ENCODE results near the gene TPM2. TPM values are rescaled to one million over a fixed set of nuclear protein-coding genes. Genes with fewer than 3 reads are reported as not detected.
A peak's percentile ranks its signal among the peaks of the same experiment; 100 is the strongest.

Gene TPM2
- total RNA-seq, 1 donor from 2014 or later, result 460 TPM

DNA sequence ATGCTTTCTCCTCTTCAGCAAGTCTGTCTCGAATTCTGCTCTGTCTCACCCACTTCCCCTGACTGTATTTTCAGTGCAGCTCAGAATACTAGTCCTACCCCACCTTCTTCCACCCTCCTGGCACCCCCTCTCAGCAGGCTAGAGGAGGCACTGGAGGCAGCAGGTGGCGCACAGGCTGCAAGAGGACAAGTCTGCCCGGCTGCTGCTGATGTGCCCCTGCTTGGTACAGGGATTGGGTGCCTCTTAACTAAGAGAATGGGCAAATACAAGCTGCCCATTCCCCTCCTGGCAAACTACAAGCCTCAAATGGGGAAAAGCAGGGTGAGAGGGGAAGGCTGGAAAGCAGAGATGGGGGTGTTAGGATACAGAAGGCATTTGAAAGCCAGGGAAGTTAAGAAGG lies 37.2 kb upstream of the TPM2 start:
- H3K36me3 ChIP-seq, result peaks cover 3 to 40% of the 10 kb centered on the region in 2 donors
- H3K27me3 ChIP-seq, result no peaks in the 10 kb centered on the region
- TF ChIP-seq POLR2AphosphoS5 (IDR thresholded peaks at IDR 0.05; ENCODE audit: insufficient read depth in 1 of 2, low read depth in 1 of 2) (no peak), POLR2A (IDR thresholded peaks at IDR 0.05) (no peak)
- TF ChIP-seq, protein P1, sequence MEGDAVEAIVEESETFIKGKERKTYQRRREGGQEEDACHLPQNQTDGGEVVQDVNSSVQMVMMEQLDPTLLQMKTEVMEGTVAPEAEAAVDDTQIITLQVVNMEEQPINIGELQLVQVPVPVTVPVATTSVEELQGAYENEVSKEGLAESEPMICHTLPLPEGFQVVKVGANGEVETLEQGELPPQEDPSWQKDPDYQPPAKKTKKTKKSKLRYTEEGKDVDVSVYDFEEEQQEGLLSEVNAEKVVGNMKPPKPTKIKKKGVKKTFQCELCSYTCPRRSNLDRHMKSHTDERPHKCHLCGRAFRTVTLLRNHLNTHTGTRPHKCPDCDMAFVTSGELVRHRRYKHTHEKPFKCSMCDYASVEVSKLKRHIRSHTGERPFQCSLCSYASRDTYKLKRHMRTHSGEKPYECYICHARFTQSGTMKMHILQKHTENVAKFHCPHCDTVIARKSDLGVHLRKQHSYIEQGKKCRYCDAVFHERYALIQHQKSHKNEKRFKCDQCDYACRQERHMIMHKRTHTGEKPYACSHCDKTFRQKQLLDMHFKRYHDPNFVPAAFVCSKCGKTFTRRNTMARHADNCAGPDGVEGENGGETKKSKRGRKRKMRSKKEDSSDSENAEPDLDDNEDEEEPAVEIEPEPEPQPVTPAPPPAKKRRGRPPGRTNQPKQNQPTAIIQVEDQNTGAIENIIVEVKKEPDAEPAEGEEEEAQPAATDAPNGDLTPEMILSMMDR (IDR thresholded peaks at IDR 0.05), result no peak
- H3K9me3 ChIP-seq, result no peaks in the 10 kb centered on the region
- H3K4me1 ChIP-seq, result peaks cover 57% of the 10 kb centered on the region
- intact Hi-C loops (cut with DNase I), result loop anchor here (5.0 kb wide), 1 partner anchor 35 kb away; no protein-coding TSS in a partner anchor
- no peak for DNase-seq (ENCODE audit: extremely low spot score in 2 of 2)
- peak overlapping the region; percentile 84 to 92 for H3K4me3 ChIP-seq
- peak overlapping the region; percentile 75 for H3K27ac ChIP-seq

- peaks cover 46% of the 10 kb centered on the region for H3K4me1 ChIP-seq
- H3K27ac ChIP-seq, result no peak overlapping the region
- no peaks in the 10 kb centered on the region for H3K27me3 ChIP-seq
- no peak overlapping the region for H3K4me3 ChIP-seq
- H3K9me3 ChIP-seq, result no peaks in the 10 kb centered on the region
- intact Hi-C loops (cut with DNase I), result loop anchor here (5.0 kb wide), 1 partner anchor 33 kb away; no protein-coding TSS in a partner anchor
- peaks cover 8 to 55% of the 10 kb centered on the region in 2 donors for H3K36me3 ChIP-seq
- no peak for TF ChIP-seq POLR2AphosphoS5 (IDR thresholded peaks at IDR 0.05; ENCODE audit: insufficient read depth in 1 of 2, low read depth in 1 of 2)
- TF ChIP-seq POLR2A (IDR thresholded peaks at IDR 0.05), result no peak
- TF ChIP-seq, protein P1 (IDR thresholded peaks at IDR 0.05), result no peak
- no peak for DNase-seq (ENCODE audit: extremely low spot score in 2 of 2)
Measured at GRCh38 chr9:35725362-35725761, 35.6 kb upstream of the TPM2 start.

GRCh38 chr9:35723908-35724307 lies 34.2 kb upstream of the TPM2 start:
- TF ChIP-seq POLR2A (IDR thresholded peaks at IDR 0.05) (no peak), POLR2AphosphoS5 (IDR thresholded peaks at IDR 0.05; ENCODE audit: insufficient read depth in 1 of 2, low read depth in 1 of 2) (no peak)
- TF ChIP-seq, protein P1 (IDR thresholded peaks at IDR 0.05), result no peak
- Histone ChIP-seq H3K36me3 (peaks cover 8 to 70% of the 10 kb centered on the region in 2 donors), H3K9me3 (no peaks in the 10 kb centered on the region), H3K27me3 (no peaks in the 10 kb centered on the region), H3K4me3 (no peak overlapping the region), H3K27ac (no peak overlapping the region), H3K4me1 (peaks cover 32% of the 10 kb centered on the region)
- intact Hi-C loops (cut with DNase I), result no loop called here
- DNase-seq (ENCODE audit: extremely low spot score in 2 of 2), result no peak

DNA sequence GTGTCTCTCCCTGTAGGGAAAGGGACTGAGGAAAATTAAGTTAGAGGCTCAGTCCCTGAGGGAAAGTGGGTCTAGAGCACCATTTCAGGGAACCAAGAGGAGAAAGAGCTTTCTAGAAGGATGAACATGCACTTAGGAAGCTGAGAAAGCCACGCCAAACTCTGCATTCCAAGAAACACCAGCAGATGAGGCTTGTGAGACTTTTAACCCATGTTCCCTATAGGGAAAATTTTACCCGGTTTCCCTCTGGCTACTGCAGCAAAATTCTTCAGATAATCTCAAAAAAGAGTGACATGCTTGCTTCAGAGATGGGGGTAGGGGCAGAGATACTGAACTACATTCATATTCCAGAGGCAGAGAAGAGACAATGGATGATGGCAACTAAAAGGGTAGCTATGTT lies 33.7 kb upstream of the TPM2 start:
- H3K36me3 ChIP-seq, result peaks cover 11 to 75% of the 10 kb centered on the region in 2 donors
- TF ChIP-seq POLR2A (IDR thresholded peaks at IDR 0.05) (no peak), POLR2AphosphoS5 (IDR thresholded peaks at IDR 0.05; ENCODE audit: insufficient read depth in 1 of 2, low read depth in 1 of 2) (no peak)
- TF ChIP-seq, protein P1 (IDR thresholded peaks at IDR 0.05), result no peak

GRCh38 chr9:35719546-35719945 lies 29.8 kb upstream of the TPM2 start:
- Histone ChIP-seq H3K36me3 (peaks cover 21 to 99% of the 10 kb centered on the region in 2 donors), H3K27me3 (no peaks in the 10 kb centered on the region), H3K9me3 (no peaks in the 10 kb centered on the region), H3K4me3 (no peak overlapping the region), H3K27ac (no peak overlapping the region), H3K4me1 (no peaks in the 10 kb centered on the region)
- TF ChIP-seq POLR2AphosphoS5 (IDR thresholded peaks at IDR 0.05; ENCODE audit: insufficient read depth in 1 of 2, low read depth in 1 of 2), result no peak
- TF ChIP-seq POLR2A (IDR thresholded peaks at IDR 0.05), result no peak
- TF ChIP-seq, protein P1 (IDR thresholded peaks at IDR 0.05), result no peak
- intact Hi-C loops (cut with DNase I), result no loop called here
- no peak for DNase-seq (ENCODE audit: extremely low spot score in 2 of 2)

More for the DNA sequence above, 33.7 kb upstream of the TPM2 start:
- Histone ChIP-seq H3K4me3 (no peak overlapping the region), H3K9me3 (no peaks in the 10 kb centered on the region), H3K27ac (no peak overlapping the region), H3K4me1 (peaks cover 27% of the 10 kb centered on the region), H3K27me3 (no peaks in the 10 kb centered on the region)
- intact Hi-C loops (cut with DNase I), result no loop called here
- no peak for DNase-seq (ENCODE audit: extremely low spot score in 2 of 2)
